A204.1 (cell line): Measurements from ENCODE around the gene ASB18.
A peak's percentile ranks its signal among the peaks of the same experiment; 100 is the strongest.

Experiments
- FAIRE-seq: peaks from 2 replicates; lab custom pipeline; 2012; peaks lifted over from hg19 to GRCh38; lab: Jason Lieb, UNC

The ASB18 gene

GRCh38 chr2:236208019-236208926, 55.9 kb downstream of the ASB18 start:
- FAIRE-seq: no peak

GRCh38 chr2:236207472-236207871, 56.7 kb downstream of the ASB18 start:
- FAIRE-seq: no peak

GRCh38 chr2:236205867-236206645, 58.1 kb downstream of the ASB18 start:
- FAIRE-seq: no peak

GRCh38 chr2:236204953-236205352, 59.3 kb downstream of the ASB18 start:
- FAIRE-seq: no peak

- FAIRE-seq: no peak
Observed at GRCh38 chr2:236200378-236200777, 63.8 kb downstream of the ASB18 start.

- FAIRE-seq: no peak
Observed at GRCh38 chr2:236196366-236196765, 67.8 kb downstream of the ASB18 start.

GRCh38 chr2:236195726-236196125, 68.5 kb downstream of the ASB18 start:
- no peak for FAIRE-seq

GRCh38 chr2:236194786-236195185, 69.4 kb downstream of the ASB18 start:
- FAIRE-seq: no peak

GRCh38 chr2:236193026-236193425, 71.2 kb downstream of the ASB18 start:
- FAIRE-seq: no peak

- FAIRE-seq: no peak
Observed at GRCh38 chr2:236190674-236191073, 73.5 kb downstream of the ASB18 start.

GRCh38 chr2:236184701-236185100, 79.5 kb downstream of the ASB18 start:
- no peak for FAIRE-seq

GRCh38 chr2:236180831-236181453, 83.3 kb downstream of the ASB18 start:
- FAIRE-seq: peak; percentile 97

- no peak for FAIRE-seq
Observed at GRCh38 chr2:236180076-236180816, 84.0 kb downstream of the ASB18 start.

GRCh38 chr2:236179236-236180075, 84.8 kb downstream of the ASB18 start:
- no peak for FAIRE-seq

- FAIRE-seq: no peak
Observed at GRCh38 chr2:236178890-236179235, 85.3 kb downstream of the ASB18 start.

- FAIRE-seq: no peak
Observed at GRCh38 chr2:236177967-236178889, 86.0 kb downstream of the ASB18 start.

- no peak for FAIRE-seq
Observed at GRCh38 chr2:236177604-236177966, 86.6 kb downstream of the ASB18 start.

GRCh38 chr2:236176951-236177350, 87.3 kb downstream of the ASB18 start:
- FAIRE-seq: no peak

- no peak for FAIRE-seq
Observed at GRCh38 chr2:236176417-236176816, 87.8 kb downstream of the ASB18 start.

GRCh38 chr2:236175548-236176150, 88.6 kb downstream of the ASB18 start:
- FAIRE-seq: no peak
